GM18502 (cell line): ENCODE results near the gene ADGRF3.
"Not testable (repeated sequence)": the region's sequence is repeated elsewhere in the genome, so short reads cannot be mapped to it uniquely, and the experiment has no call there.

Experiments used
- ATAC-seq: cut with Tn5 transposase; IDR thresholded peaks from one replicate; pipeline ENCODE4 v1.9.1; 2021; ENCODE audit warnings: mild to moderate bottlenecking; ENCODE audit not compliant: unreplicated experiment, poor library complexity

Gene ADGRF3, protein sequence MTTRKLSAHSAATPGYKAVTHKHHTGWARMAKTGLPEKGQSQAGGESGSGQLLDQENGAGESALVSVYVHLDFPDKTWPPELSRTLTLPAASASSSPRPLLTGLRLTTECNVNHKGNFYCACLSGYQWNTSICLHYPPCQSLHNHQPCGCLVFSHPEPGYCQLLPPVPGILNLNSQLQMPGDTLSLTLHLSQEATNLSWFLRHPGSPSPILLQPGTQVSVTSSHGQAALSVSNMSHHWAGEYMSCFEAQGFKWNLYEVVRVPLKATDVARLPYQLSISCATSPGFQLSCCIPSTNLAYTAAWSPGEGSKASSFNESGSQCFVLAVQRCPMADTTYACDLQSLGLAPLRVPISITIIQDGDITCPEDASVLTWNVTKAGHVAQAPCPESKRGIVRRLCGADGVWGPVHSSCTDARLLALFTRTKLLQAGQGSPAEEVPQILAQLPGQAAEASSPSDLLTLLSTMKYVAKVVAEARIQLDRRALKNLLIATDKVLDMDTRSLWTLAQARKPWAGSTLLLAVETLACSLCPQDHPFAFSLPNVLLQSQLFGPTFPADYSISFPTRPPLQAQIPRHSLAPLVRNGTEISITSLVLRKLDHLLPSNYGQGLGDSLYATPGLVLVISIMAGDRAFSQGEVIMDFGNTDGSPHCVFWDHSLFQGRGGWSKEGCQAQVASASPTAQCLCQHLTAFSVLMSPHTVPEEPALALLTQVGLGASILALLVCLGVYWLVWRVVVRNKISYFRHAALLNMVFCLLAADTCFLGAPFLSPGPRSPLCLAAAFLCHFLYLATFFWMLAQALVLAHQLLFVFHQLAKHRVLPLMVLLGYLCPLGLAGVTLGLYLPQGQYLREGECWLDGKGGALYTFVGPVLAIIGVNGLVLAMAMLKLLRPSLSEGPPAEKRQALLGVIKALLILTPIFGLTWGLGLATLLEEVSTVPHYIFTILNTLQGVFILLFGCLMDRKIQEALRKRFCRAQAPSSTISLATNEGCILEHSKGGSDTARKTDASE

DNA sequence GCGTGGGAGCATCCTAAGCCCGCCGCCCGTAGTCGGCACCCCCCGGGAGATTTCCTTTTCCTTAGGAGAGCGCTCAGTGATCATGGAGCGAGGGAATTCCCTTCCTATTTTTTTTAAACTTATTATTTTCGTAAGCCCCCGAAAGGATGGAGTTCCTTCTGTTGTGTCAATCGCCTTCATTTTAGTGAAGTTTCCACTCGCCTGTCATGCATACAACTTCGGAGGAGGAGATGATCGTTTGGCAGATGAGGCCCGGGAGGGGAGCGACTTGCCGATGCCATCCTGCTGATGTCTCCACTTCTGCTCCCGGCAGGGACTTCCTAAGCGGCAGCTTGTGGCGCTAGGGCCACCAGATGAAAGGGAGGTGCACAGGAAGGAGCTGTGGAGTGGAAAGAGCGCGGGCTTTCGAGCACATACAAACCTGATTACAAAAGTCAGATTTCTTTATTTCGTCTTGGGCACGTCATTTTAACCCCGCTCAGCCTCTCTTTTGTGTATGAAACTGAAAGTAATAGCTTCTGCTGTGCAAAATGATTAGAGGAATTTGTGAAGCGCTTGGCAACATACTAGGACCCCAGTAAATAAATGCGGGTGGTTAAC, at the start of gene ADGRF3:
Gene ADGRF3, minus strand, starts transcription at position 336 of the 600 bp plus-strand sequence. CDS start 555 bp downstream, outside the sequence.
- no peak for ATAC-seq

- no peak for ATAC-seq
Observed at GRCh38 chr2:26395394-26395793, 48.8 kb upstream of the ADGRF3 start.

DNA sequence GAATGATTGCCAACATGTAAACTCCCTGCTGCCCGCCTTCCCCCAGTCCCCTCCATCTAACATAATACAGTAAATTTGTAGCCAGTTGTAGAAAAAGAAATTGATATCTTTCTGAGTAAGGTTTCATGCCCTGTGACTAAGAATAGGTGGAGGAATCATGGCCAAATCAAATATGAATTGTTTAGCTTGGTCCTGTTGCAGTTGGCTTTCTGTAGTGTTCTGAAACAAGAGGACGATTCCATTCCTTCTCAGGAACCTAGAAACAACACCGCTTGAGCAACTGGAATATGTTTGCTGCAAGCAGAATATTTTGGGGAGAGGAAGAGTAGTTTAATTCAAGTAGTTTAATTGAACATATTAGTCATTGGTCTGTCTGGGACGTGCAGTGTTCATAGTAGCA, 48.1 kb upstream of the ADGRF3 start:
- no peak for ATAC-seq

DNA sequence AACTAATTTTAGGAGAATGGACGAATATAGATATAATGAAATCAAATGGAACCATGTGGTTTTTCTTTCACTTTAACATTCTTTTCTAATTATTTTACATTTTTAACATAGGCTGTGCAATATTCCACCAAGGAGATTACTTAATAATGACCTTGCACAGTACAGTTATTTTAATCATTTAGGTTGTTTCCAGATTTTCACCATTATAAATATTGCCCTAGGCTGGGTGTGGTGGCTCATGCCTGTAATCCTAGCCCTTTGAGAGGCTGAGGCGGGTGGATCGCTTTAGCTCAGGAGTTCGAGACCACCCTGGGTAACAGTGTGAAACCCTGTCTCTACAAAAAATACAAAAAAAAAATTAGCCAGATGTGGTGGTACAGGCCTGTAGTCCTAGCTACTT, 40.6 kb upstream of the ADGRF3 start:
- ATAC-seq: no peak

- no peak for ATAC-seq
Observed at GRCh38 chr2:26384597-26384996, 38.0 kb upstream of the ADGRF3 start.

GRCh38 chr2:26384183-26384582, 37.6 kb upstream of the ADGRF3 start:
- no peak for ATAC-seq

GRCh38 chr2:26382564-26382963, 36.0 kb upstream of the ADGRF3 start:
- ATAC-seq: no peak

- ATAC-seq: no peak
Observed at GRCh38 chr2:26380281-26380680, 33.7 kb upstream of the ADGRF3 start.

DNA sequence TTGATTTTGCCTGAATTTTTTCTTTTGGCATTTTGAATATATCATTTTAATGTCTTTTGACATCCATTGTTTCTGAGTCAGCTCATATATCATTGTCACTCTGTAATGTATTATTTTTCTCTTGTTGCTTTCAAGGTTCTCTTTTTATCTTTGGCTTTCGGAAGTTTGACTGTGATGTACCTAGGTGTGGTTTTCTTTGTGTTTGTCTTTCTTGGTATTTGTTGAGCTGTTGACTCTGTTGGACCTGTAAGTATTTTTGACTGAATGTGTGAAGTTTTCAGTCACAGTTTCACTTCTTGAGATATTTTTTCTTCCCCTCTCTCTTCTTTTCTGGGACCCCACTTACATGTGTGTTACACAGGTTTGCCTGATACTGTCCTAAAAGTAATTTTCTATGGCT, 30.2 kb upstream of the ADGRF3 start:
- no peak for ATAC-seq

GRCh38 chr2:26370909-26371308, 24.3 kb upstream of the ADGRF3 start:
- not testable (repeated sequence) for ATAC-seq

- not testable (repeated sequence) for ATAC-seq
Observed at GRCh38 chr2:26369664-26370063, 23.1 kb upstream of the ADGRF3 start.

DNA sequence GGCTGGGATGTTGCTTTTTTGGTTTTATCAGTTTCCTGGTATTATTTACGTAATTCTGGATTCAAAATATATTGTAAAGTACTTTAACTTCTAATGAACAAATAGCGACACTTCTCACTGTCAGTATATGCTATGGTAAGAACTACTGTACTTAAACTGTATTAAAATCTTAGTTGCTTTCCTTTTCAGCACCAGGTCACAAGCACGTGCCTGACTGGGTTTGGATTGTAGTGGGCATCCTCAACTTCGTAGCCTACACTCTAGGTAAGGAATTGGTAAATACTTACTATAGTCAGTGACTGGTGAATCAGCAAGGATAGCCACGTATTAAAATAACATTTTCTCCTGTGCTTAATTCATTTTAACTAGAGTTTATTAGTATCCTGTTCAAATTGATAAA, 20.4 kb upstream of the ADGRF3 start:
- ATAC-seq: no peak

DNA sequence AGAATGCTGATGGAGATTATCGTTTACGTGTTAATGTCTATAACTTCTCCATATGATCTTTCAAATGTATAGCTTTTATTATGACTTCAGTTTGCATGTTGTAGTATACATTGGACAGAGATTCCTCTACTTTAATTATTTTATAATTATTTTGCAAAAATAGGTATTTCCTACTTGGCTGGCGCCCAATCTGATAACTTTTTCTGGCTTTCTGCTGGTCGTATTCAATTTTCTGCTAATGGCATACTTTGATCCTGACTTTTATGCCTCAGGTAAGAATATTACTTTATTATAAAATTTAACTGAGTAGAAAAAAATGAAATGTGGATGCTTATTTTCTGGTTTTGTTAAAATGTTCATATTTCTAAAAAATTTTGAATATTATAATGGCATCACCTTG, 18.1 kb upstream of the ADGRF3 start:
- ATAC-seq: no peak

DNA sequence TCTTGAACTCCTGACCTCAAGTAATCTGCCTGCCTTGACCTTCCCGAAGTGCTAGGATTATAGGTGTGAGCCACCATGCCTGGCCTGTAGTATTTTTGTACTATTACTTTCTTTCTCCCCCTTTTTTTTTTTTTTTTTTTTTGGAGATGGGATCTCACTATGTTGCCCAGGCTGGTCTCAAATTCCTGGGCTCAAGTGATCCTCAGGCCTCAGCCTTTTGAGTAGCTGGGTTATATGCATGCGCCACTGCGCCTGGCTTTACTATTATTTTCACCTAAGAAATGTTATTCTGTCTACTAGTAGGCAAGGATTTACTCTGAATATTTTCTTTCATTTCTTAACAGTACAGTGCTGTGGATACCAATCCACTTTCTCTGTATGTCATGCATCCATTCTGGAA, 17.4 kb upstream of the ADGRF3 start:
- ATAC-seq: no peak

DNA sequence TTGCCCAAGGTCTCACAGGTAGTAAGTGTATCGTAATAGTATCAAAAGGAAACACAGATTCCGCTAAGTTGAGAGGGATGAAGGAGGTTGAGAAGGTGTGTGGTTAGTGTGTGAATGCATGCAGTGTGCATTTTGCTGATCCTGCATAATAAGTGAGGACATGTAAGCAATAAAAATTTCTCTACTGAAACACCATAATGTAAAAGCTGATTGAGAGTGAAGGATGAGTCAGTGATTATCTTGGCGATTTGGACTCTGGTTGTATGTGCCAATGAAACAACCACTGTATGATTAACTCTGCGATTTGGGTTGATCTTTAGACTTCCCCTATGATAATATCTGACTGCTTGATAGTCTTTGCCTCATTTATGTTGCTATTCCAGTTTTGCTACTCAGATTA, 16.7 kb upstream of the ADGRF3 start:
- ATAC-seq: no peak

DNA sequence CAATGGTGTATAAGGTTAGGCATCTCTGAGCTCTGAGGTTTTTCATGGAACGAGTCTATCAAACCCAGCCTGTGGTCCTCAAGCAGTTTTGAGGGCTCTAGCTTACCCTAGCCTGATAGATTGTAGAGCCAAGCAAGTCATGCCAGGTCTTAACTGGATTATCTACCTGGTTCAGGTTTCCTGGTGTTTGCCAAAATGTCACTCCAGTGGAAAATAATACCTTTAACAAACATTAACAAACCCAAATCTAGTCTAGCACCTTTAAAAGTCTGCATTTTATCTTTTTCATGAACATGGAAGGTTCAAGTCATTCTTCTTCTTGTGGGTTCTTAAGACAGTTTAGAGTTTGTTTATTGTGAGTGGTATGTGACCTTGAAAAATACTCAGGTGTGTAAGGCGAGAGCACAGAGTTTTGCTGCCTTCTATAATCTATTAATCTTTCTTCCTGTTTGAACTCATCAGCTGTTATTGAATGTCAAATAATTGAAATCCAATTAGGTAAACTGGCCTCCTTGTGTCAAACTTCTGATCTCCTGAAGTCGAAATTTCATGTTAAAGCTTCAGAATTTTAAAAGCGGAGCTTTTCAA, 13.4 kb upstream of the ADGRF3 start:
- ATAC-seq: no peak

- ATAC-seq: no peak
Observed at GRCh38 chr2:26356771-26357170, 10.2 kb upstream of the ADGRF3 start.

DNA sequence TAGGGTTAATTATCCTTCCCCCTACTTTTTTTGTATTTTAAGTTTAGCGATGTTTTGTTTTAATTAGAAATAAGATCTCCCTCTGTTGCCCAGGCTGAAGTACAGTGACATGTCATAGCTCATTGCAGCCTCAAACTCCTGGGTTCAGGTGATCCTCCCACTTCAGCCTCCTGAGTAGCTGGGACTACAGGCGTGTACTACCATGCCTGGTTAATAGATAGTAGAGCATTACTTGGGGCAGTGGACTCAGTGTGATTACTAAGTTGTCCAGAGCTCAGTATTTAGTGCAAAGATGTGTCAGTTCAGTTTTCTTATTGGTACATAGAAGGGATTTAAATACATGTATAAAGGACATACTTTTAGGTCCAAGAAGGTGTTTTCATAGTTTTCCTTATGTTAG, 9.5 kb upstream of the ADGRF3 start:
- ATAC-seq: no peak

- ATAC-seq: no peak
Observed at GRCh38 chr2:26355038-26355995, 8.7 kb upstream of the ADGRF3 start.
